ENCODE data around the gene RPP38. TPM values are rescaled to one million over a fixed set of nuclear protein-coding genes. Genes with fewer than 3 reads are reported as not detected.

Gene RPP38
- total RNA-seq, 1 donor from 2014 or later, result 15.0 TPM

GRCh38 chr10:15122477-15123030, 25.4 kb downstream of the RPP38 start:
- H3K4me3 Mint-ChIP-seq, result no peak overlapping the region
- no peaks in the 10 kb centered on the region for H3K4me1 Mint-ChIP-seq
- no peaks in the 10 kb centered on the region for H3K27me3 Mint-ChIP-seq (ENCODE audit: low read depth)
- H3K9me3 Mint-ChIP-seq, result no peaks in the 10 kb centered on the region
- no peak for DNase-seq (ENCODE audit: low read depth, low spot score)
- peaks cover 20% of the 10 kb centered on the region for H3K36me3 Mint-ChIP-seq (ENCODE audit: low read depth)
- TF ChIP-seq CTCF (conservative IDR thresholded peaks at IDR 0.05), result no peak
- no peak overlapping the region for H3K27ac Mint-ChIP-seq (ENCODE audit: unreplicated experiment)

GRCh38 chr10:15123749-15124184, 26.6 kb downstream of the RPP38 start:
- Mint-ChIP-seq H3K36me3 (ENCODE audit: low read depth) (peaks cover 27% of the 10 kb centered on the region), H3K4me1 (no peaks in the 10 kb centered on the region), H3K27me3 (ENCODE audit: low read depth) (no peaks in the 10 kb centered on the region), H3K4me3 (no peak overlapping the region), H3K9me3 (peaks cover 2% of the 10 kb centered on the region), H3K27ac (ENCODE audit: unreplicated experiment) (no peak overlapping the region)
- no peak for TF ChIP-seq CTCF (conservative IDR thresholded peaks at IDR 0.05)
- no peak for DNase-seq (ENCODE audit: low read depth, low spot score)

GRCh38 chr10:15124190-15124589, 27.0 kb downstream of the RPP38 start:
- no peak for TF ChIP-seq CTCF (conservative IDR thresholded peaks at IDR 0.05)
- no peaks in the 10 kb centered on the region for H3K27me3 Mint-ChIP-seq (ENCODE audit: low read depth)
- H3K4me3 Mint-ChIP-seq, result no peak overlapping the region
- H3K36me3 Mint-ChIP-seq (ENCODE audit: low read depth), result peaks cover 23% of the 10 kb centered on the region
- H3K27ac Mint-ChIP-seq (ENCODE audit: unreplicated experiment), result no peak overlapping the region
- DNase-seq (ENCODE audit: low read depth, low spot score), result no peak
- H3K4me1 Mint-ChIP-seq, result no peaks in the 10 kb centered on the region
- peaks cover 2% of the 10 kb centered on the region for H3K9me3 Mint-ChIP-seq

GRCh38 chr10:15124908-15125307, 27.8 kb downstream of the RPP38 start:
- DNase-seq (ENCODE audit: low read depth, low spot score), result no peak
- no peak for TF ChIP-seq CTCF (conservative IDR thresholded peaks at IDR 0.05)
- Mint-ChIP-seq H3K4me1 (no peaks in the 10 kb centered on the region), H3K4me3 (no peak overlapping the region), H3K27ac (ENCODE audit: unreplicated experiment) (no peak overlapping the region), H3K9me3 (peaks cover 2% of the 10 kb centered on the region), H3K27me3 (ENCODE audit: low read depth) (no peaks in the 10 kb centered on the region), H3K36me3 (ENCODE audit: low read depth) (peaks cover 20% of the 10 kb centered on the region)

- H3K36me3 Mint-ChIP-seq (ENCODE audit: low read depth), result peaks cover 29% of the 10 kb centered on the region
- no peaks in the 10 kb centered on the region for H3K27me3 Mint-ChIP-seq (ENCODE audit: low read depth)
- H3K4me1 Mint-ChIP-seq, result no peaks in the 10 kb centered on the region
- no peak overlapping the region for H3K4me3 Mint-ChIP-seq
- DNase-seq (ENCODE audit: low read depth, low spot score), result no peak
- no peak for TF ChIP-seq CTCF (conservative IDR thresholded peaks at IDR 0.05)
- H3K9me3 Mint-ChIP-seq, result peaks cover 2% of the 10 kb centered on the region
- H3K27ac Mint-ChIP-seq (ENCODE audit: unreplicated experiment), result no peak overlapping the region
Measured at GRCh38 chr10:15131330-15131729, 34.2 kb downstream of the RPP38 start.
